Stimulated activated naive CD4-positive, alpha-beta T cell (primary cell): ENCODE measurements around the gene TTC9B.
"Not testable (repeated sequence)": the region's sequence is repeated elsewhere in the genome, so short reads cannot be mapped to it uniquely, and the experiment has no call there.

Source experiments
- DNase-seq, 6 experiments: peaks; one replicate each; lab custom pipeline; 2025; lab: John Stamatoyannopoulos, UW

Gene TTC9B

DNA sequence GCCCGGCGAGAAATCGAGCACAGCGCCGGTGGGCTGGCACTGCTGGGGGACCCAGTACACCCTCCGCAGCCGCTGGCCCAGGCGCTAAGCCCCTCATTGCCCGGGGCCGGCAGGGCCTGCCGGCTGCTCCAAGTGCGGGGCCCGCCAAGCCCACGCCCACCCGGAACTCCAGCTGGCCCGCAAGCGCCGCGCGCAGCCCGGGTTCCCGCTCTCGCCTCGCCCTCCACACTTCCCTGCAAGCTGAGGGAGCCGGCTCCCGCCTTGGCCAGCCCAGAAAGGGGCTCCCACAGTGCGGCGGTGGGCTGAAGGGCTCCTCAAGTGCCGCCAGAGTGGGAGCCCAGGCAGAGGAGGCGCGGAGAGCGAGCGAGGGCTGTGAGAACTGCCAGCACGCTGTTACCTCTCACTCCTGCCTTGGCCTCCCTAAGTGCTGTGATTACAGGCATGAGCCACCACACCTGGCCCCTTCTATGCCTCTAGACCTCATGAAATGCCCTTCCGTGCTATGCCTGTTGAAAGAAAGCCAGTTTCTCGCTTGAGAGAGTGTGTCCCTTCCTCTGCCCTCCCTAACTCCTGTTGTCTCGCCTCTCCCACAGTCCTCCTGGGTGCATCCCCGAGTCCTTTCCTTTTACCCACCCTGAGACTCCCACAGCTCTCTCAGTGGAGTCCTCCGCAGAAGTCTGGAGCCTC is 47.7 kb downstream of the TTC9B start:
- not testable (repeated sequence) for DNase-seq

DNA sequence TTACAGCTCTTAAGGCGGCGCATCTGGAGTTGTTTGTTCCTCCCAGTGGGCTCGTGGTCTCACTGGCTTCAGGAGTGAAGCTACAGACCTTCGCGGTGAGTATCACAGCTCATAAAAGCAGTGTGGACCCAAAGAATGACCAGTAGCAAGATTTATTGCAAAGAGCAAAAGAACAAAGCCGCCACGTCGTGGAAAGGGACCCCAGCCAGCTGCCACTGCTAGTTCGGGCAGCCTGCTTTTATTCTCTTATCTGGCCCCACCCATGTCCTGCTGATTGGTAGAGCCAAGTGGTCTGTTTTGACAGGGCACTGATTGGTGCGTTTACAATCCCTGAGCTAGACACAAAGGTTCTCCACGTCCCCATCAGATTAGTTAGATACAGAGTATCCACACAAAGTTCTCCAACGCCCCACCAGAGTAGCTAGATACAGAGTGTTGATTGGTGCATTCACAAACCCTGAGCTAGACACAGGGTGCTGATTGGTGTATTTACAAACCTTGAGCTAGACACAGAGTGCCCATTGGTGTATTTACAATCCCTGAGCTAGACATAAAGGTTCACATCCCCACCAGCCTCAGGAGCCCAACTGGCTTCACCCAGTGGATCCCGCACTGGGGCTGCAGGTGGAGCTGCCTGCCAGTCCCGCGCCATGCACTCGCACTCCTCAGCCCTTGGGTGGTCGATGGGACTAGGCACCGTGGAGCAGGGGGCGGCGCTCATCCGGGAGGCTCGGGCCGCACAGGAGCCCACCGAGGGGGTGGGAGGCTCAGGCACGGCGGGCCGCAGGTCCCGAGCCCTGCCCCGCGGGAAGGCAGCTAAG is 48.5 kb downstream of the TTC9B start:
- not testable (repeated sequence) for DNase-seq
